PC-9 (cell line): ENCODE results near the gene SRMS. TPM values are rescaled to one million over a fixed set of nuclear protein-coding genes. Genes with fewer than 3 reads are reported as not detected.
A peak's percentile ranks its signal among the peaks of the same experiment; 100 is the strongest.

Source experiments
- BruUV-seq: library from RNA; stranded (reverse); fragments of 400-500 nt; replicated peaks from 2 replicates; lab custom pipeline; 2021; lab: Mats Ljungman, UMichigan
- CTCF ChIA-PET: fragments of 300-600 bp; sonication (Branson Sonifier 250); formaldehyde crosslinking; loops from one replicate; lab custom pipeline; 2022; ENCODE audit warnings: antibody characterized with exemption; lab: Charles Lee
- POLR2A ChIA-PET: fragments of 300-600 bp; sonication (Branson Sonifier 250); formaldehyde crosslinking; loops from one replicate; lab custom pipeline; 2022; ENCODE audit warnings: antibody characterized with exemption; ENCODE audit not compliant: unreplicated experiment; lab: Charles Lee
- DNase-seq, 2 experiments: peaks; one replicate each; pipeline versions ENCODE4 v3.0.0 to v3.0.0-alpha.2; 2015 to 2022; ENCODE audit warnings: mixed read lengths in 1 of 2
- H2AFZ ChIP-seq: fragments of 200-600 bp; sonication (generic); 2 replicates; pipeline ENCODE4 v1.8.1; 2017; ENCODE audit warnings: antibody characterized with exemption
- H3F3A ChIP-seq: fragments of 200-600 bp; sonication (generic); 2 replicates; pipeline ENCODE4 v1.8.1; 2017; ENCODE audit warnings: antibody characterized with exemption, mild to moderate bottlenecking, low read depth; ENCODE audit not compliant: insufficient read depth
- H3K27ac ChIP-seq: fragments of 200-600 bp; sonication (generic); 2 replicates; pipeline ENCODE4 v1.6.1; 2016; ENCODE audit warnings: mixed run types
- H3K27me3 ChIP-seq: fragments of 200-600 bp; sonication (generic); 2 replicates; pipeline ENCODE4 v1.6.1; 2016; ENCODE audit warnings: low read depth, mixed run types; ENCODE audit not compliant: insufficient read depth
- H3K36me3 ChIP-seq: fragments of 200-600 bp; sonication (generic); 2 replicates; pipeline ENCODE4 v1.6.1; 2016; ENCODE audit warnings: low read depth, mixed run types
- H3K4me1 ChIP-seq: fragments of 200-600 bp; sonication (generic); replicated peaks from 2 replicates; pipeline ENCODE4 v1.6.1; 2016; ENCODE audit warnings: mixed run types; ENCODE audit not compliant: insufficient read depth
- H3K4me2 ChIP-seq: fragments of 200-600 bp; sonication (generic); 2 replicates; pipeline ENCODE4 v1.6.1; 2017; ENCODE audit warnings: mixed run types
- H3K4me3 ChIP-seq: fragments of 200-600 bp; sonication (generic); 2 replicates; pipeline ENCODE4 v1.6.1; 2016; ENCODE audit warnings: mixed run types
- H3K79me2 ChIP-seq: fragments of 200-600 bp; sonication (generic); 2 replicates; pipeline ENCODE4 v1.6.1; 2017; ENCODE audit warnings: low read depth, mixed run types
- H3K9me2 ChIP-seq: fragments of 200-600 bp; sonication (generic); 2 replicates; pipeline ENCODE4 v1.8.1; 2017; ENCODE audit warnings: mild to moderate bottlenecking; ENCODE audit not compliant: insufficient read depth
- H3K9me3 ChIP-seq: fragments of 200-600 bp; sonication (generic); 2 replicates; pipeline ENCODE4 v1.8.1; 2016; ENCODE audit warnings: low read depth; ENCODE audit not compliant: insufficient read depth
- H4K20me1 ChIP-seq: fragments of 200-600 bp; sonication (generic); 2 replicates; pipeline ENCODE4 v1.8.1; 2017; ENCODE audit not compliant: insufficient read depth
- CTCF ChIP-seq: fragments of 200-600 bp; sonication (generic); conservative IDR thresholded peaks from 2 replicates; pipeline ENCODE4 v1.6.1; 2017; ENCODE audit warnings: mixed run types, antibody characterized with exemption, mild to moderate bottlenecking, moderate library complexity
- EZH2 ChIP-seq: fragments of 200-600 bp; sonication (generic); IDR thresholded peaks from 2 replicates; pipeline ENCODE4 v1.8.0; 2017; ENCODE audit warnings: antibody characterized with exemption, low read depth
- intact Hi-C: fragments of 100-400 bp; cut with micrococcal nuclease; formaldehyde crosslinking; loops from one replicate; pipeline ENCODE4 v1.10.0; 2022; ENCODE audit not compliant: unreplicated experiment
- total RNA-seq: library from RNA; stranded (reverse); gene quantifications from 2 replicates; pipeline ENCODE4 v1.2.3, GENCODE V29; 2021

The SRMS gene
- total RNA-seq, 1 experiment from 2014 or later = 1.2 TPM

GRCh38 chr20:63498960-63499337, 48.6 kb downstream of the SRMS start, which contains the start of gene EEF1A2:
Gene EEF1A2, minus strand, starts transcription at chr20:63499083. Its CDS starts 1,320 bp downstream, at chr20:63497763.
- no peaks in the 10 kb centered on the region for H3K9me3 ChIP-seq
- CTCF ChIA-PET = no interaction called here
- H3K27me3 ChIP-seq = peaks cover 36% of the 10 kb centered on the region
- H4K20me1 ChIP-seq = peaks cover 3% of the 10 kb centered on the region; the same call in 1 of the 2 replicates
- no TSS peak for BruUV-seq
- no peaks in the 10 kb centered on the region for H3K36me3 ChIP-seq
- peak in 1 of 2 experiments; percentile 32 for DNase-seq
- TF ChIP-seq EZH2 (no peak), CTCF (no peak)
- intact Hi-C loops = loop anchor here (10.0 kb wide), 1 partner anchor 54 kb away; no protein-coding TSS in a partner anchor
- H2AFZ ChIP-seq = no peak within 1 kb of the TSS
- H3K27ac ChIP-seq = no peak within 1 kb of the TSS
- no peaks in the 10 kb centered on the region for H3K9me2 ChIP-seq
- H3F3A ChIP-seq = peaks cover 9% of the 10 kb centered on the region
- H3K79me2 ChIP-seq = no peaks in the 10 kb centered on the region
- H3K4me3 ChIP-seq = peak within 1 kb of the TSS; percentile 50; the same call in 1 of the 2 replicates
- no peaks in the 10 kb centered on the region for H3K4me1 ChIP-seq
- POLR2A ChIA-PET = no interaction called here
- peak within 1 kb of the TSS; percentile 51 for H3K4me2 ChIP-seq

- Histone ChIP-seq H3K79me2 (no peaks in the 10 kb centered on the region), H3K27ac (no peak overlapping the region), H3K27me3 (peaks cover 29% of the 10 kb centered on the region), H4K20me1 (peaks cover 3% of the 10 kb centered on the region; the same call in 1 of the 2 replicates), H3K4me2 (peak overlapping the region; percentile 51), H3K4me3 (peak overlapping the region; percentile 29; the same call in 1 of the 2 replicates), H3K36me3 (no peaks in the 10 kb centered on the region), H3F3A (peaks cover 9% of the 10 kb centered on the region), H2AFZ (no peak overlapping the region), H3K4me1 (no peaks in the 10 kb centered on the region), H3K9me2 (no peaks in the 10 kb centered on the region), H3K9me3 (no peaks in the 10 kb centered on the region)
- DNase-seq = peak; percentile 43 to 77
- ChIA-PET POLR2A (interaction anchor here (0.6 to 0.7 kb wide), 2 partner anchors 22 to 37 kb away, joined by 3 read pairs; partner anchors contain the start of gene PPDPF), CTCF (no interaction called here)
- no TSS peak for BruUV-seq
- TF ChIP-seq EZH2 = 0 out of 2 replicates have a peak, but pooled peaks have one; percentile 63
- no peak for TF ChIP-seq CTCF
- intact Hi-C loops = loop anchor here (10.0 kb wide), 1 partner anchor 53 kb away; no protein-coding TSS in a partner anchor
Measured at GRCh38 chr20:63497946-63498935, 49.3 kb downstream of the SRMS start.

GRCh38 chr20:63497138-63497945, 50.2 kb downstream of the SRMS start:
- peaks cover 3% of the 10 kb centered on the region; the same call in 1 of the 2 replicates for H4K20me1 ChIP-seq
- H3K4me2 ChIP-seq = peak overlapping the region; percentile 51
- BruUV-seq = TSS peak; percentile 65
- POLR2A ChIA-PET = interaction anchor here (0.7 kb wide), 1 partner anchor 38 kb away, joined by 3 read pairs; no protein-coding TSS in a partner anchor
- no peak overlapping the region for H2AFZ ChIP-seq
- no peaks in the 10 kb centered on the region for H3K4me1 ChIP-seq
- H3K9me3 ChIP-seq = no peaks in the 10 kb centered on the region
- H3K79me2 ChIP-seq = no peaks in the 10 kb centered on the region
- CTCF ChIA-PET = no interaction called here
- TF ChIP-seq CTCF (no peak), EZH2 (no peak)
- no peaks in the 10 kb centered on the region for H3K9me2 ChIP-seq
- H3F3A ChIP-seq = peaks cover 9% of the 10 kb centered on the region
- no peak overlapping the region for H3K27ac ChIP-seq
- peaks cover 24% of the 10 kb centered on the region for H3K27me3 ChIP-seq
- H3K36me3 ChIP-seq = no peaks in the 10 kb centered on the region
- no peak for DNase-seq
- H3K4me3 ChIP-seq = peak overlapping the region; percentile 29; the same call in 1 of the 2 replicates
- intact Hi-C loops = loop anchor here (10.0 kb wide), 1 partner anchor 53 kb away; no protein-coding TSS in a partner anchor
